Posterior cingulate gyrus (tissue), 11 donors: Measurements from ENCODE around the gene CADPS.

ENCODE experiments used
- DNase-seq, 10 donors: peaks; one replicate each; pipeline versions ENCODE4 v3.0.0 to v3.0.0-alpha.2; 2020 to 2021; ENCODE audit warnings: mixed read lengths in 3 of 10
- intact Hi-C: fragments of 100-400 bp; cut with DNase I; formaldehyde crosslinking; loops from one replicate; pipeline ENCODE4 v1.15.1; 2023

The CADPS gene

GRCh38 chr3:62703451-62704167 lies 171.6 kb downstream of the CADPS start:
- intact Hi-C loops = no loop called here

DNA sequence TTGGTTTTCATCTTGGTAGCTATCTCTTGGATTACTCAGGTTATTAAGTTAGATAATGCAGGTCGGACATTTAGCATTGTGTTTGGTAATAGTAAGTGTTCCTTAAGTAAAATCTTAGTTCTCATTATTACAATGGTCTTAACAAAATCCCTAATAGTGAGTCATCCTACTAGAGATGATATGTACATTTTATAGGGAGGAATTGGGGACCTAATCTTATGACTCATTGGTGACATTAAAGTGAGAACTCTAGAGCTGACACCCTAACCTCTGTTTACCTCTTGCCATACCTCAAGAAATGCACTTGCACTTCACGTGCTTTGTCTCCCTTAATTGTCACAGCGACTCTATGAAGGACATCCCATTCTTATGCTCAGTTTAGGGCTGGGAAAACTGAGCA lies 174.9 kb downstream of the CADPS start:
- intact Hi-C loops = no loop called here
- no peak for DNase-seq

More at GRCh38 chr3:62703451-62704167, 171.6 kb downstream of the CADPS start:
- DNase-seq = no peak

- intact Hi-C loops = no loop called here
- DNase-seq = no peak
Measured at GRCh38 chr3:62699728-62700127, 175.5 kb downstream of the CADPS start.

GRCh38 chr3:62696011-62696410 lies 179.2 kb downstream of the CADPS start:
- intact Hi-C loops = no loop called here
- DNase-seq = no peak

- DNase-seq = no peak
- intact Hi-C loops = no loop called here
Measured at GRCh38 chr3:62688812-62689211, 186.4 kb downstream of the CADPS start.

GRCh38 chr3:62688050-62688449 lies 187.2 kb downstream of the CADPS start:
- DNase-seq = no peak
- intact Hi-C loops = no loop called here

GRCh38 chr3:62686503-62687294 lies 188.5 kb downstream of the CADPS start:
- no peak for DNase-seq
- intact Hi-C loops = no loop called here

GRCh38 chr3:62682826-62683225 lies 192.4 kb downstream of the CADPS start:
- intact Hi-C loops = no loop called here
- DNase-seq = no peak

- DNase-seq = no peak
- intact Hi-C loops = no loop called here
Measured at GRCh38 chr3:62679988-62680387, 195.2 kb downstream of the CADPS start.

DNA sequence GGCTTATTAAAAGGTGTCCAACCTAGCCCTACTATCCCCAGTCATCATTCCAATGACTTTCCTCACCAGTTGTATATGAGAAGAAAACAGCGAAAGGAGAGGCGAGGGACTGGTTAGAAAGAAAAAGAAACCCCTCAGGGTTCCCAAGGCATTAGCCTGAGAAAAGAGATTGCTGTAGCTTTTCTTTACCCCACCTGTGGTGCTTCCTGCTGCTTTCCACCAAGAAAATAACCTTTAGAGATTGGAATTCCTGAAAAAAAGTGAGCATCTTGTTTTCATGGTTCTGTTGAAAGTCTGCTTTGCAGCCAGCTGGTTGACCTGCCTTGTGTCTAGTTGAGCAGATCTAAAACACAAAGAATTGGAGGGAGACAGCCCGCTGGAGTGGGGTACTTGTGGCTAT lies 196.4 kb downstream of the CADPS start:
- intact Hi-C loops = no loop called here
- no peak for DNase-seq

GRCh38 chr3:62677926-62678325 lies 197.3 kb downstream of the CADPS start:
- no peak for DNase-seq
- intact Hi-C loops = no loop called here

- intact Hi-C loops = no loop called here
Measured at GRCh38 chr3:62676689-62677271, 198.4 kb downstream of the CADPS start.

GRCh38 chr3:62675492-62675891 lies 199.7 kb downstream of the CADPS start:
- intact Hi-C loops = no loop called here

More at GRCh38 chr3:62676689-62677271, 198.4 kb downstream of the CADPS start:
- no peak for DNase-seq

DNA sequence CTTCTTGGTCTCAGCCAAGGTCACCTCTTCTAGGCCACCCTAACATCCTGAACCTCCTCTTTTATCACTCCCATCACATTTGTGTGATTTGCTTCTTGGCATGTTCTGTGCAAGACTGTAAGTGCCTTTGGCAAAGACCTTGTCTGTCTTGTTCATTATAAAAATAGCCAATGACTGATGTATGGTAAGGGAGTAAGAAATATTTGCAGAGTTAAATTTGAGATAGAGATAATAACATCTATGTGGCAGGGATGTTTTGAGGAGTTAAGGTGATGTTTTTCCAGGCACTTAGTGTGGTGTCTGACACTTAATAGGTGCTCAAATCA lies 202.3 kb downstream of the CADPS start:
- intact Hi-C loops = no loop called here
- no peak for DNase-seq

More at GRCh38 chr3:62675492-62675891, 199.7 kb downstream of the CADPS start:
- no peak for DNase-seq

GRCh38 chr3:62672270-62672987 lies 202.8 kb downstream of the CADPS start:
- DNase-seq = peak in 1 of 10 donors; percentile 32
- intact Hi-C loops = no loop called here

DNA sequence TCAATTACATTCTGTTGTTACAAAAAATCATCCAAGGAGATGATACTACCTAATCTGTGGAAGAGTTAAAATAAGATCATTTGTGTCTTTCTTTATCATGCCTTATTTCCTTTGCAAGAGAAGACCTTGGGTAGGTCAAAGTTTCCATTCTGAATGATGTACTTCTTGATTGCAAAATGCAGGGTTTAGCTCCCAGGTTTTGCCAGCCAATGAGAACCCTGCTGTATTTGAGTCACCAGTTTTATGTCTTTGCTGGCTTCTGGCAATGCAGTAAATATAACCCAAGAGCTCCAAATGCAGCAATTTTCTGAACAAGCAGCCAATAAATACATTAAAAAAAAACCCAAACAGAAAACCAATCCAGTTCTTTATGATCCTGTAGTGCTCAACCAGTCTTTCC lies 204.9 kb downstream of the CADPS start:
- DNase-seq = no peak
- intact Hi-C loops = no loop called here

GRCh38 chr3:62669161-62669560 lies 206.1 kb downstream of the CADPS start:
- intact Hi-C loops = loop anchor here (10.0 kb wide), 1 partner anchor 206 kb away; the partner anchor contains the start of gene CADPS

DNA sequence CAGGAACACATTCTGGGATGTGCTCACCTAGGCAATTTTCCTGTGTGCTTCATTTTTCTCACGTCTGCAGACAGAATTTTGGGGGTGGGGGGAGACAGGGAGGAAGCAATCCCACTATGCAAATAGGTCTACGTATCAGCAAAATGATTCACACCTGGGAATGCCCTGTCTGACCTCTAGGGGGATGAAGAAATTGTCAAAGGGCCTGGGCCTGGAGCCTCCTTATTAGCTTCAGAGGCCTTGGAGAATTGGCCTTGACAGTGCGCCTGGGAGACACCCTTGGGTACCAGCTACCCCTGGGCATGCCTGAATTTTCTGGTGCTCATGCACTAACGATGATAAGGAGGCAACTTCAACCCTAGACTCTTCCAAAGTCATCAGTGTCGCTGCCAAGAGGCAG lies 207.5 kb downstream of the CADPS start:
- intact Hi-C loops = loop anchor here (2.0 to 10.0 kb wide), 2 partner anchors 207 to 525 kb away; partner anchors contain the start of gene CADPS
- DNase-seq = no peak

More at GRCh38 chr3:62669161-62669560, 206.1 kb downstream of the CADPS start:
- peak in 7 of 10 donors; percentile 12 to 91 (median 51) for DNase-seq

DNA sequence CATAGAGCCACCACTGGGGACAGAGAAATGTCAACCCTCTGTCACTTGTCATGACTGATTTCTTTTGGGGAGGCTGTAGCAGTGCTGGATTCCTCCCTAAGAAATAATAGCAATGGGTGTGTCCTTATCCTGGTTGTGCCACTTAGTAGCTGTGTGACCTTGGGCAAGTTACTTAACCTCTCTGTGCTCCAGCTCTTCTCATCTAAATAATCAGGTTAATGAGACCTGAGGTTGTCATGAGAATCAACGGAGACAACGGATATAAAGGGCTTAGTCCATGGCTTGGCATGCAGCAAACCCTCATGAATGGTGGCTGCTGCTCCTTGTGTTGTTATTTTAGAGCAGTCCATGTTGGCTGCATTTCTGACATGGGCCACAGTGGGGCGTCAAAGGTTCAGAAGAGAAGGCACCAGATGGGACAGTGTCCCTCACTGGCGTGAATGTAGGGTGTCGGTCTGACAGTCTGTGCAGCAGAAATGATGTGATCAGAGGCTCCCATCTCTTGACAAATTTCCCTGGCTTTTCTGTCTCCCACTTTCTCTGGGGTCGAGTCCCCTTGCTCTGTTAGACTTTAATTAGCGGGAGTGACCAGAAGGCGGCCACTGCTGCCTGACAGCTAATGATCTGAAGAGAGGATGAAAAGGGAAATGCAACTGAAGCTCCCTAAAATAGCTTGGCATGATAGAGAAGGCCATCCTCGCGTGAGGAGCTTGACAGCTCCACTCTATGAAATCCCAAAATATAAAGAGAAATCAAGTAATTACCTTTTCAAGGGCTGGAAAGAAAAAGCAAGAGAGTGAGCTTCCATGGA lies 209.4 kb downstream of the CADPS start:
- DNase-seq = peak; percentile 66 to 96 (median 78)
- intact Hi-C loops = loop anchor here (2.0 to 10.0 kb wide), 2 partner anchors 209 to 527 kb away; partner anchors contain the start of gene CADPS

- no peak for DNase-seq
- intact Hi-C loops = loop anchor here (10.0 kb wide), 1 partner anchor 212 kb away; the partner anchor contains the start of gene CADPS
Measured at GRCh38 chr3:62662677-62663076, 212.5 kb downstream of the CADPS start.
